Glomerular endothelial cell (primary cell): ENCODE data around the gene AK1. TPM values are rescaled to one million over a fixed set of nuclear protein-coding genes. Genes with fewer than 3 reads are reported as not detected.

Source experiments
- DNase-seq: peaks from one replicate; pipeline ENCODE4 v3.0.0-alpha.2; 2011; ENCODE audit warnings: low read depth, low spot score; ENCODE audit errors: extremely low read depth
- total RNA-seq: library from RNA; depleted of rRNA; stranded (reverse); fragments of >200 nt; gene quantifications from 2 replicates; pipeline ENCODE4 v1.2.3, GENCODE V29; 2015

Gene AK1
- total RNA-seq, 1 donor from 2014 or later: 88.4 TPM

GRCh38 chr9:127910613-127911205 lies 33.2 kb upstream of the AK1 start:
- DNase-seq: no peak

DNA sequence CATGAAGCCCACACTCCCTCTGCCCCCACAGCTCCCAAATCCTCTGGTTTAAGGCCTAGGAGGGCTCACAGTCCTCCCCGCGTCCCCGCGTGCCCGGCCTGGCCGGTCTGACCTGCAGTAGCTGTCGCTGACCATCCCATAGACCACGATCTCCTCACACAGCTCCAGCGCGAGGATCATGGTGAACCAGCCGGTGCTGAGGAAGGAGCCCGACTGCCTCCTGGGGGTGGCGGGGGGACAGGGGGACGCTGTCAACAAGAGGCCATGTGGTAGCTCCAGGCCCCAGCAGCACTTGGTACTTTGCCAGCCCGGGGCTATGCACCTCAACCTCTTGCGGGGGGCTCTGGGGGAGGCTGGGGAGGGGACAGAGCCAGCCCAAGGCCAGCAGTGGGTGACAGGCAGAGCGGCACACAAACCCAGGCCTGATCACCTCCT lies 32.4 kb upstream of the AK1 start:
- DNase-seq: no peak

- no peak for DNase-seq
These were observed 31.1 kb upstream of the AK1 start for GRCh38 chr9:127908660-127908926.

GRCh38 chr9:127907867-127908659 lies 30.6 kb upstream of the AK1 start:
- DNase-seq: no peak

DNA sequence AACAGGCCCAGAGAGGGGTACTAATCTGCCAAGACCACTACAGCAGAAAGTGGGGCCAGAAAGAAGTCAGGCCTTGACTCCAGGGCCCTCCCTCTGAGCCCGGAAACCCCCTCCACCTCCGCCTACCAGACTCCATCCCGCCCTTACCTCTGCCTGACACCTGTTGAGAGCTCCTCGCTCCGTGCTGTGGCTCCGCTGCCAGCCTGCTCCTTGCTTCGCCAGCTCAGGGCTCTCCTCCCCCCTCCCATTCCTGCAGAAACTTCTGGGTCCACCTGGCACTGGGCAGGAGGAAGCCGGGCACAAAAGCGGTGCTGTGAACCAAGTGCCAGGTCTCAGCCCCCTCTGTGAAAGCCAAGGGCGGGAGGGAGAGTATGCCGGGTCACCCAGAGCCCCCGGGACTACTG lies 28.3 kb upstream of the AK1 start:
- DNase-seq: no peak

DNA sequence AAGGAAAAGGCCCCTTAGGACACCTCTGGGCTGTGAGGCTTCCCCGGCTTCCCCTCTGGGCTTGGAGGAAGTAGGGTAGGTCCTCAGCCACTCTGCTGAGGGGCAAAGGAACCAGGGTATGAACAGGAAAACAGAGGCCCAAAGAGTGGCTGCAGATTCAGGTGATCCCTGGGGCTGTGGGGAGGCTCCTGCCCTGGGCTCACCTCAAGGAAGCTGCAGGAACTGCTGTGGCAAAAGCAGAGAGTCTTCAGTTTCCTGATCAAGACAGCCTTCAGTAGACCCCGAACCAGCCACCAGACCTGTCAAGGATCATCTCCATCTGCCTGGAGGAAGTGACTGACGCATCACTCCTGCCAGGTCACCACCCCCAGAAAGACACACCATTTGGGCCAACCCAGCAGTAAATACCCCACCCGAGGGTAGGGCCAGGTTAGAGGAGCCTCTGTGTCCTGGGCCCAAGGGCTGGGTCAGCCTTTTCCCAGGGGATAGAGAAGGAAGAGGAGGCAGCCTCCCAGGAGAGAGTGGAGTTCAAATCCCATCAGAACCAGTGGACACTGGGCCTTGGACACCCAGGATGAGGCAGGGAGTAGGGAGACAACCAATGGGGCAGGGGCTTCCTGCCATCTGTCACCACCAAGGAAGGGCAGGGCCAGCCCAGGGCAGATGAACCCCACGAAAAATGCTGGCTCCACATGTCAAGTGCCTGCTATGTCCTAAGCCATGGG lies 27.7 kb upstream of the AK1 start:
- DNase-seq: no peak

GRCh38 chr9:127904561-127905003 lies 27.1 kb upstream of the AK1 start:
- no peak for DNase-seq

DNA sequence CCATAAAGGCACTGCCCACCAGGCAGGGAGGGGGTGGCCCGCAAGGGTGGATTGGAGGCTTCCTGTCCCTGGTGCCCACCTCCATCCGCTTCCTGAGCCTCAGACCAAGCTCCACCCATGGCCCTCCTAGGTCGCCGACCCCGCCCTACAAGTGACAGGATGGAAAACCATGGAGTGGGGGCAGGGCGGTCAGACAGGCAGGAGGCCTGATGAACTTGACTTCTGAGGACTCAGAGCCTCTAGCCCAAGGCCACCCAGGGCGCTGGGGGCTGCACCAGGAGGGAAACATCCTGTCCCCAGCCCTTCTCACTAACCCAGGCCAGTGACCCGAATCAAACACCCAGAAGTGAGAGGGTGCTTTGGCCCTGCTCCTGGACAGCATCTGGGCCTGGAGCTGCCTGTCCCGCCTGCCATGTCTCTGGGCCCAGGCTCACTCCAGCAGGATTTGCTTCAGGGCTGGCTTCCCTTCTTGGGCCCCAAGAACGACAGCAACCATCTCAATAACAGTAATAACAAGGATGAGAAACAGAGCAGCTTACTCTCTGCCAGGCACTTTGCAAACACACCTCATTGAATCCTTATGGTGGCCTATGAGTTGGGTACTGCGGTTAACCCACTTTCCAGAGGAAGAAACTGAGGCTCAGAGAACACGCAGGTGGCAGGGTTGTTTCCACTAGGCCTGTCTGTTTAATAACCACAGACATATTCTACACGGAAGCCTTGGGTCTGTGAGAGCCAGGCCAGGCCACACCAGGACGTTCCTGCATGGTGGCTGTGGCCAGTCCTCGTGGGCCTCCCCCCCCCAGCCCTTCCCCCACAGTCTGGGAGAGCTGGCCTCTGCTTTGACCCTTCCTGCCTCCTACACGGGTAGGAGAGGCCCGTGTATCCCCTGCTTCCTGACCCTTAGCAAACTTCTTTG lies 26.3 kb upstream of the AK1 start:
- no peak for DNase-seq

GRCh38 chr9:127899128-127899943 lies 21.9 kb upstream of the AK1 start, which contains the start of gene ST6GALNAC6:
Gene ST6GALNAC6, minus strand, starts transcription at chr9:127899603. Its CDS starts 1,622 bp downstream, at chr9:127897981.
- DNase-seq: no peak

- DNase-seq: no peak
These were observed 21.1 kb upstream of the AK1 start for GRCh38 chr9:127898433-127899127.

DNA sequence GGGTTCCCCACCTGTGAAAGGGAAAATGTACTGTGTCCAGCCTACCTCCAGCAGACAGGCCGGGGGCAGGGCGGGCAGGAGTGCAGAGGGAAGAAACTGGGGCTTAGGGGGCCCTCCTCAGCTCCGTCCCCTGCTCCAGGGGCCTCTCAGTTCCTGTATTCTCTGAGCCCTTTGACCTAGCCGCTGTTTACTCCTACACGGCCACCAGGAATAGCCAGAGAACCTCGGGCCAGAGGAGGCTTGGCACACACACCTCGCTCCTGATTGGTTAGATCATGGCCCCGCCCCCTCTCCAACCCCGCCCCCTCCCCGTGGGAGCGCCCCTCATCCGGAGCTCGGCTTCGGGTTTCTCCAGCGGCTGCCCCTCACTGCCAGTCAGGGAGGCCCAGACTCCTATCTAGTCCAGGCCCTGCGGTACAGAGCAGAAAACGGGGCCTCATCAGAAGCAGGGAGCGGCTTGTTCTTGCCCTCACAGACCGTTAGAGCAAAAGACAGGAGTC lies 19.8 kb upstream of the AK1 start:
- no peak for DNase-seq

- no peak for DNase-seq
These were observed 19.1 kb upstream of the AK1 start for GRCh38 chr9:127896395-127897192.

GRCh38 chr9:127895811-127896210 lies 18.3 kb upstream of the AK1 start:
- DNase-seq: no peak

DNA sequence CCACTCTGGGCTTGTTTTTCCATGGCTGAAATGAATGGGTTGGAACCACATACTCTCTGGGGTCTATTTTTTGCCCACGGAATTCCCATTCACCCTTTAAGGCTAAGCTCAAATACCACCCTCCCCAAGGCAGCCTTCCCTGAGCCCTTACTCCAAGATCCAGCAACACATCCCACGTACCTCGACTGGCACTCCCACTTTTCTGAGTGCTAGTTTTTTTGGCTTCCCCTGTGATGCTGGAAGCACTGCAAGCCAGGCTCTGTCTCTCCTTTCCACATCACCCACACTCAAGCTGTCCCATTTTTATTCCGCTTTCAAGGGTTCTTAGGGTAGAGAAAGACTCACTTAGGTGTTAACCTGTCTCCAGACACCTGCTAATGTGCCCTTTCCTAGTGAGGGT lies 15.9 kb upstream of the AK1 start:
- no peak for DNase-seq

- DNase-seq: no peak
These were observed 15.4 kb upstream of the AK1 start for GRCh38 chr9:127892831-127893230.

DNA sequence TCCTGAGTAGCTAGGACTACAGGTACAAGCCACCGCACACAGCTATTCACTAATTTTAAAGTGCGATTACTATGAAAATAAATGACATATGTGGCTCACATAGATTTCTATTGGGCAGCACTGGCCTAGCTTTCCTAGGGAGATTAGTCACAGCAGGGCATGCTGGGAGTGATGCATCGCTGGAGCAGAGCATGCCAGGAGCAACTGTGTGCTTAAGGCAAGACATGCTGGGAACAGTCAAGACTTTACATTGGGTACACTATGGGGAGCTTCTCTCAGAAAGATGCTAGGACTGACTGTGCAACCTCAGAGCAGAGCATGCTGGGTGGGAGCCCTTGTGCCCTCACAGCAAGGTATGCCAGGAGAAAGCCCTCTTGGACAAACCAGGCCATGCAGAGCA lies 12.6 kb upstream of the AK1 start:
- DNase-seq: no peak

GRCh38 chr9:127887792-127888191 lies 10.3 kb upstream of the AK1 start:
- no peak for DNase-seq

GRCh38 chr9:127886401-127886972 lies 9.0 kb upstream of the AK1 start:
- DNase-seq: no peak
